OCI-LY1 (cell line): ENCODE measurements around the gene AK3.
"Not testable (repeated sequence)": the region's sequence is repeated elsewhere in the genome, so short reads cannot be mapped to it uniquely, and the experiment has no call there.

Experiments
- H2AFZ ChIP-seq: fragments of 200-600 bp; sonication (generic), shearing (Covaris generic); 2 replicates; pipeline ENCODE4 v1.6.0; 2014; ENCODE audit warnings: antibody characterized with exemption, mild to moderate bottlenecking, low read length
- H3F3A ChIP-seq: fragments of 200-600 bp; sonication (generic), shearing (Covaris generic); 2 replicates; pipeline ENCODE4 v1.6.0; 2014; ENCODE audit warnings: mild to moderate bottlenecking, antibody characterized with exemption, low read length, moderate library complexity; ENCODE audit not compliant: insufficient read depth
- H3K27ac ChIP-seq: fragments of 200-600 bp; sonication (generic); 2 replicates; pipeline ENCODE4 v1.5.1; 2014; ENCODE audit warnings: low read length, mixed run types, mild to moderate bottlenecking, low read depth; ENCODE audit not compliant: poor library complexity, severe bottlenecking
- H3K27me3 ChIP-seq: fragments of 200-600 bp; sonication (generic); 2 replicates; pipeline ENCODE4 v1.6.0; 2014; ENCODE audit warnings: antibody characterized with exemption, mild to moderate bottlenecking, low read length, moderate library complexity; ENCODE audit not compliant: insufficient read depth
- H3K36me3 ChIP-seq: fragments of 200-600 bp; sonication (generic); 2 replicates; pipeline ENCODE4 v1.6.1; 2014; ENCODE audit warnings: mild to moderate bottlenecking, antibody characterized with exemption, low read length, moderate library complexity, mixed read lengths; ENCODE audit not compliant: insufficient read depth
- H3K4me1 ChIP-seq: fragments of 200-600 bp; sonication (generic); 2 replicates; pipeline ENCODE4 v1.5.1; 2014; ENCODE audit warnings: mild to moderate bottlenecking, low read length, moderate library complexity; ENCODE audit not compliant: insufficient read depth, severe bottlenecking
- H3K4me2 ChIP-seq: fragments of 200-600 bp; sonication (generic), shearing (Covaris generic); 2 replicates; pipeline ENCODE4 v1.6.1; 2014; ENCODE audit warnings: low read length
- H3K4me3 ChIP-seq: fragments of 200-600 bp; sonication (generic); 2 replicates; pipeline ENCODE4 v1.5.1; 2014; ENCODE audit warnings: low read length, low read depth, mild to moderate bottlenecking, mixed read lengths; ENCODE audit not compliant: poor library complexity, severe bottlenecking
- H3K79me2 ChIP-seq: fragments of 200-600 bp; shearing (Covaris generic); 2 replicates; pipeline ENCODE4 v1.6.1; 2016; ENCODE audit warnings: mixed run types, low read length, mixed read lengths; ENCODE audit not compliant: insufficient read depth
- H3K9ac ChIP-seq: fragments of 200-600 bp; sonication (generic), shearing (Covaris generic); 2 replicates; pipeline ENCODE4 v1.6.1; 2014; ENCODE audit warnings: mild to moderate bottlenecking, low read length, mixed read lengths
- H3K9me2 ChIP-seq: fragments of 200-600 bp; sonication (generic), shearing (Covaris generic); 2 replicates; pipeline ENCODE4 v1.6.1; 2014; ENCODE audit warnings: low read depth, mild to moderate bottlenecking, low read length, mixed read lengths
- H3K9me3 ChIP-seq: fragments of 200-600 bp; shearing (Covaris generic); 2 replicates; pipeline ENCODE4 v1.6.1; 2014; ENCODE audit warnings: low read length, mixed read lengths
- H4K20me1 ChIP-seq: fragments of 200-600 bp; sonication (generic), shearing (Covaris generic); 2 replicates; pipeline ENCODE4 v1.6.0; 2016; ENCODE audit warnings: mild to moderate bottlenecking, low read length; ENCODE audit not compliant: insufficient read depth
- CTCF ChIP-seq: fragments of 200-600 bp; sonication (generic), shearing (Covaris generic); IDR thresholded peaks from 2 replicates; pipeline ENCODE4 v1.5.1; 2017; ENCODE audit warnings: mild to moderate bottlenecking, antibody characterized with exemption, low read length, moderate library complexity, mixed read lengths
- EZH2 ChIP-seq: fragments of 200-600 bp; sonication (generic), shearing (Covaris generic); IDR thresholded peaks from 2 replicates; pipeline ENCODE4 v1.8.0; 2017; ENCODE audit warnings: borderline replicate concordance, mixed run types, mild to moderate bottlenecking, antibody characterized with exemption, low read length, moderate library complexity, mixed read lengths

The AK3 gene

GRCh38 chr9:4756420-4756819 lies 15.4 kb upstream of the AK3 start:
- Histone ChIP-seq H2AFZ (no peak overlapping the region), H3K27me3 (peaks cover 7% of the 10 kb centered on the region; the same call in 1 of the 2 replicates), H3K79me2 (no peaks in the 10 kb centered on the region), H3K9me2 (no peaks in the 10 kb centered on the region), H3K9ac (no peak overlapping the region), H3K4me1 (no peaks in the 10 kb centered on the region), H3K4me3 (no peak overlapping the region), H3K9me3 (no peaks in the 10 kb centered on the region), H3K4me2 (no peak overlapping the region), H3K27ac (no peak overlapping the region), H4K20me1 (no peaks in the 10 kb centered on the region), H3F3A (no peaks in the 10 kb centered on the region), H3K36me3 (no peaks in the 10 kb centered on the region)
- no peak for TF ChIP-seq CTCF
- TF ChIP-seq EZH2, result no peak

- Histone ChIP-seq H3K36me3 (no peaks in the 10 kb centered on the region; the same call in 1 of the 2 replicates), H3F3A (no peaks in the 10 kb centered on the region), H4K20me1 (no peaks in the 10 kb centered on the region), H3K4me2 (no peak overlapping the region), H3K4me1 (no peaks in the 10 kb centered on the region), H3K27me3 (peaks cover 7% of the 10 kb centered on the region; the same call in 1 of the 2 replicates), H2AFZ (no peak overlapping the region), H3K79me2 (no peaks in the 10 kb centered on the region), H3K9me2 (no peaks in the 10 kb centered on the region), H3K27ac (no peak overlapping the region), H3K4me3 (no peak overlapping the region), H3K9ac (no peak overlapping the region), H3K9me3 (no peaks in the 10 kb centered on the region)
- TF ChIP-seq CTCF (no peak), EZH2 (no peak)
Observed at GRCh38 chr9:4755026-4755609, 14.1 kb upstream of the AK3 start.

- not testable (repeated sequence) for H4K20me1 ChIP-seq, H3K9me3 ChIP-seq, H3K4me3 ChIP-seq, H3K79me2 ChIP-seq, H3K36me3 ChIP-seq, H3F3A ChIP-seq, H3K27ac ChIP-seq, H2AFZ ChIP-seq, H3K27me3 ChIP-seq, H3K9me2 ChIP-seq, H3K9ac ChIP-seq, H3K4me2 ChIP-seq, H3K4me1 ChIP-seq
Observed at GRCh38 chr9:4754530-4754929, 13.5 kb upstream of the AK3 start.

- Histone ChIP-seq H3F3A (no peaks in the 10 kb centered on the region), H3K4me1 (no peaks in the 10 kb centered on the region), H3K9me3 (no peaks in the 10 kb centered on the region), H3K27ac (no peak overlapping the region), H3K9me2 (no peaks in the 10 kb centered on the region), H4K20me1 (no peaks in the 10 kb centered on the region), H3K27me3 (peaks cover 7% of the 10 kb centered on the region; the same call in 1 of the 2 replicates), H3K9ac (no peak overlapping the region), H3K4me3 (no peak overlapping the region), H2AFZ (no peak overlapping the region), H3K36me3 (no peaks in the 10 kb centered on the region; the same call in 1 of the 2 replicates), H3K4me2 (no peak overlapping the region), H3K79me2 (no peaks in the 10 kb centered on the region)
- TF ChIP-seq CTCF, result peak; percentile 70
- no peak for TF ChIP-seq EZH2
Observed at GRCh38 chr9:4750023-4750673, 9.1 kb upstream of the AK3 start.
